NCI-H2107 treated with DMSO at 0.1 percent for 48 hours (cell line): Measurements from ENCODE around the gene ANO8.
A peak's percentile ranks its signal among the peaks of the same experiment; 100 is the strongest.

Source experiments
- DNase-seq: peaks from one replicate; lab custom pipeline; 2025; ENCODE audit not compliant: unreplicated experiment; lab: John Stamatoyannopoulos, UW

ANO8 gene

GRCh38 chr19:17346109-17346671 is 11.5 kb upstream of the ANO8 start:
- no peak for DNase-seq

GRCh38 chr19:17341845-17342244 is 7.2 kb upstream of the ANO8 start:
- no peak for DNase-seq

GRCh38 chr19:17341386-17341785 is 6.7 kb upstream of the ANO8 start:
- no peak for DNase-seq

GRCh38 chr19:17340871-17341357 is 6.3 kb upstream of the ANO8 start:
- no peak for DNase-seq

- no peak for DNase-seq
Observed at GRCh38 chr19:17340302-17340870, 5.7 kb upstream of the ANO8 start.

- DNase-seq, result no peak
Observed at GRCh38 chr19:17339088-17339741, 4.6 kb upstream of the ANO8 start.

- no peak for DNase-seq
Observed at GRCh38 chr19:17338433-17339078, 3.9 kb upstream of the ANO8 start.

- DNase-seq, result no peak
Observed at GRCh38 chr19:17337675-17338432, 3.2 kb upstream of the ANO8 start.

GRCh38 chr19:17336872-17337674 is 2.4 kb upstream of the ANO8 start, which contains the start of gene GTPBP3:
Gene GTPBP3, plus strand, starts transcription at chr19:17337553. Its CDS starts 59 bp downstream, at chr19:17337612.
- peak; percentile 97 for DNase-seq

- no peak for DNase-seq
Observed at GRCh38 chr19:17335575-17335974, 920 bp upstream of the ANO8 start.

GRCh38 chr19:17333611-17334413 is 843 bp downstream of the ANO8 start:
- peak; percentile 78 for DNase-seq

GRCh38 chr19:17332677-17333581 is 1.7 kb downstream of the ANO8 start:
- DNase-seq, result peak; percentile 0

GRCh38 chr19:17332360-17332676 is 2.3 kb downstream of the ANO8 start:
- no peak for DNase-seq

- DNase-seq, result peak; percentile 20
Observed at GRCh38 chr19:17331045-17331558, 3.6 kb downstream of the ANO8 start.

- no peak for DNase-seq
Observed at GRCh38 chr19:17330262-17331044, 4.2 kb downstream of the ANO8 start.

GRCh38 chr19:17329366-17330261 is 5.0 kb downstream of the ANO8 start:
- no peak for DNase-seq
